Chondrocyte (in vitro differentiated cells): ENCODE results near the gene ARPC1B. TPM values are rescaled to one million over a fixed set of nuclear protein-coding genes. Genes with fewer than 3 reads are reported as not detected.
"Not testable (repeated sequence)": the region's sequence is repeated elsewhere in the genome, so short reads cannot be mapped to it uniquely, and the experiment has no call there.

Source experiments
- DNase-seq: peaks from one replicate; pipeline ENCODE4 v3.0.0; 2021; ENCODE audit warnings: mixed read lengths, low spot score
- H3K27ac Mint-ChIP-seq: one replicate; pipeline ENCODE4 v1.8.0; 2021; ENCODE audit warnings: mild to moderate bottlenecking, moderate library complexity, mixed read lengths; ENCODE audit not compliant: unreplicated experiment
- H3K27me3 Mint-ChIP-seq: 2 replicates; pipeline ENCODE4 v1.8.0; 2021; ENCODE audit warnings: low read depth, mixed read lengths
- H3K36me3 Mint-ChIP-seq: 2 replicates; pipeline ENCODE4 v1.8.0; 2021; ENCODE audit warnings: low read depth, mixed read lengths
- H3K4me1 Mint-ChIP-seq: 2 replicates; pipeline ENCODE4 v1.8.0; 2021; ENCODE audit warnings: low read depth, mild to moderate bottlenecking, mixed read lengths
- H3K4me3 Mint-ChIP-seq: one replicate; pipeline ENCODE4 v1.8.0; 2021; ENCODE audit warnings: mild to moderate bottlenecking, moderate library complexity, mixed read lengths; ENCODE audit not compliant: unreplicated experiment
- H3K9me3 Mint-ChIP-seq: 2 replicates; pipeline ENCODE4 v1.8.0; 2021; ENCODE audit warnings: low read depth, mixed read lengths
- long read RNA-seq: library from polyadenylated mRNA; stranded (forward); transcript quantifications from one replicate; pipeline ENCODE4 v2.0.0, GENCODE V29; 2021
- total RNA-seq: library from RNA; stranded (reverse); gene quantifications from 3 replicates; pipeline ENCODE4 v1.2.1, GENCODE V29; 2021
- TF ChIP-seq, protein P1 (sequence below): fragments of 200-600 bp; sonication (generic); IDR thresholded peaks from 2 replicates; pipeline ENCODE4 v1.5.0; 2021; ENCODE audit warnings: antibody characterized with exemption, mild to moderate bottlenecking, moderate library complexity

ARPC1B gene
- 120 to 134 TPM (median 130 TPM) in 3 replicates for total RNA-seq
- long read RNA-seq, transcript ARPC1B-201 (10 exons, 1,564 nt) = major isoform, 204 of 245 reads
- long read RNA-seq, partial matches to known transcripts = 15 of 245 reads
- long read RNA-seq, other reads (novel, unspliced or antisense) = 13 of 245 reads

DNA sequence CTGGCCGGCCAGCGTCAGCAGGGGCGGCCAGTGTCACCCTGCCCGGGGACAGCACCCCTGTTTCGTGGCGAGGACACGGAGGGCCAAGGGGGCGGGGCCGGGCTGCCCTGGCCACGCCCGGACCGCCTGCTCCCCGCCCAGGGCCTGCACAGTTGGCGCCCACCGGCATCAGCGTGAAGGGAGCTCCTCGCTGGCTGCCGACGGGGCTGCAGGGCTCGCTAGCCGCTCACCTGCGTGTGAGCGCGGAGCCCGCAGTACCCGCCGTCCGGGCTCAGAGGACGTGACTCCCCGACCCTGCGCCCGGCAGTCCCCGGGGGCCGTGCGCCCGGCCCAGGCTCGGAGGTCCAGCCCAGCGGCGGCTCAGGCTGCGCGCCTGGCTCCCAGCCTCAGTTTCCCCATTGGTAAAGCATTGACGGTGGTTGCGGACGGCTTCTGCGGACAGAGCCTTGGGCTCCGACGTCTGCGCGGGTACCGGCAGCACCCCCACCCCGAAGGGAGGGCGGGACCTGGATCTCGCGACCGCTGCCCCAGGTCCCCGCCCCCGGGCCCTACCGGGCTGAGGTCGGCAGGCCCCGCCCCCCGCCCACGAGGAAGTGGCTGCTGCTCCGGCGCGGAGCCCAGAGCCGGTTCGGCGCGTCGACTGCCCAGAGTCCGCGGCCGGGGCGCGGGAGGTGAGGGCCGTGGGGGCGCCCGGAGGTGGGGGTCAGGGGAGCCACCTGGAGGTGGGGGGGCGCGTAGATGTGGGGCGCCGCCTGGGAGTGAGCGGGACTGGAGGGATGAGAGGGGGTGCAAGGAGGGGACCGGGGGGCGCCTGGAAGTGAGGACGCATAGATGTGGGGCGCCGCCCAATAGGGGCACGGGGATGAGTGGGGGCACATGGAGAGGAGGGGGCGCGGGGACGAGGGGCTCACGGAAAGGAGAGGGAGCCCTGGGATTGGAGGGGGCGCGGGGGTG, at the start of gene ARPC1B:
Gene ARPC1B, plus strand, starts transcription at position 620 of the 954 bp plus-strand sequence. CDS start 10,985 bp downstream, outside the sequence.
- H3K9me3 Mint-ChIP-seq = no peaks in the 10 kb centered on the region
- DNase-seq = no peak
- TF ChIP-seq, protein P1, sequence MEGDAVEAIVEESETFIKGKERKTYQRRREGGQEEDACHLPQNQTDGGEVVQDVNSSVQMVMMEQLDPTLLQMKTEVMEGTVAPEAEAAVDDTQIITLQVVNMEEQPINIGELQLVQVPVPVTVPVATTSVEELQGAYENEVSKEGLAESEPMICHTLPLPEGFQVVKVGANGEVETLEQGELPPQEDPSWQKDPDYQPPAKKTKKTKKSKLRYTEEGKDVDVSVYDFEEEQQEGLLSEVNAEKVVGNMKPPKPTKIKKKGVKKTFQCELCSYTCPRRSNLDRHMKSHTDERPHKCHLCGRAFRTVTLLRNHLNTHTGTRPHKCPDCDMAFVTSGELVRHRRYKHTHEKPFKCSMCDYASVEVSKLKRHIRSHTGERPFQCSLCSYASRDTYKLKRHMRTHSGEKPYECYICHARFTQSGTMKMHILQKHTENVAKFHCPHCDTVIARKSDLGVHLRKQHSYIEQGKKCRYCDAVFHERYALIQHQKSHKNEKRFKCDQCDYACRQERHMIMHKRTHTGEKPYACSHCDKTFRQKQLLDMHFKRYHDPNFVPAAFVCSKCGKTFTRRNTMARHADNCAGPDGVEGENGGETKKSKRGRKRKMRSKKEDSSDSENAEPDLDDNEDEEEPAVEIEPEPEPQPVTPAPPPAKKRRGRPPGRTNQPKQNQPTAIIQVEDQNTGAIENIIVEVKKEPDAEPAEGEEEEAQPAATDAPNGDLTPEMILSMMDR = no peak
- peaks cover 4% of the 10 kb centered on the region for H3K36me3 Mint-ChIP-seq
- H3K4me1 Mint-ChIP-seq = peaks cover 36% of the 10 kb centered on the region
- H3K27me3 Mint-ChIP-seq = no peaks in the 10 kb centered on the region
- H3K4me3 Mint-ChIP-seq = peak within 1 kb of the TSS; percentile 68
- H3K27ac Mint-ChIP-seq = peak within 1 kb of the TSS; percentile 81

DNA sequence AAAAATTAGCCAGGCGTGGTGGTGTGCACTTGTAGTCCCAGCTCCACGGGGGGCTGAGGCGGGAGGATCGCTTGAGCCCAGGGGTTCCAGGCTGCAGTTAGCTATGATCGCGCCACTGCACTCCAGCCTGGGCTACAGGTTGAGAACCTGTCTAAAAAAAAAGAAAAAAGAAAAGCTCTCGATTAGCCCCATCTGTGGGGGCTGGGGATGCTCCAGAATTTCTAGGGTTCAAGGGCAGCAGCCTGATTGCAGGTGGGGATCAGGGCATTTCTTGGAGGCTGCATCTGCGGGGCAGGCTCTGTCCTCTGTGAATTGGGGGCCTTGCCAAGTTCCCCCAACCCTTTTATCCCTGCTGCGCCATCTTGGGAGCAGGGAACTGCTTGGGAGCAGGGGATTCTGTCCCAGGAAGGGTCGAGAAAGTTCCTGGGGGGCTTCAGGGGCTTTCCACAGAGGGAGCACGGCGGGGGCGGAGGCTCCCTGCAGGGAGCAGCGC, 49.5 kb upstream of the ARPC1B start:
- H3K4me1 Mint-ChIP-seq = peaks cover 35% of the 10 kb centered on the region
- no peaks in the 10 kb centered on the region for H3K27me3 Mint-ChIP-seq
- H3K4me3 Mint-ChIP-seq = peak overlapping the region; percentile 88
- H3K36me3 Mint-ChIP-seq = no peaks in the 10 kb centered on the region
- no peak for DNase-seq
- TF ChIP-seq, protein P1 = no peak
- H3K27ac Mint-ChIP-seq = no peak overlapping the region
- no peaks in the 10 kb centered on the region for H3K9me3 Mint-ChIP-seq

DNA sequence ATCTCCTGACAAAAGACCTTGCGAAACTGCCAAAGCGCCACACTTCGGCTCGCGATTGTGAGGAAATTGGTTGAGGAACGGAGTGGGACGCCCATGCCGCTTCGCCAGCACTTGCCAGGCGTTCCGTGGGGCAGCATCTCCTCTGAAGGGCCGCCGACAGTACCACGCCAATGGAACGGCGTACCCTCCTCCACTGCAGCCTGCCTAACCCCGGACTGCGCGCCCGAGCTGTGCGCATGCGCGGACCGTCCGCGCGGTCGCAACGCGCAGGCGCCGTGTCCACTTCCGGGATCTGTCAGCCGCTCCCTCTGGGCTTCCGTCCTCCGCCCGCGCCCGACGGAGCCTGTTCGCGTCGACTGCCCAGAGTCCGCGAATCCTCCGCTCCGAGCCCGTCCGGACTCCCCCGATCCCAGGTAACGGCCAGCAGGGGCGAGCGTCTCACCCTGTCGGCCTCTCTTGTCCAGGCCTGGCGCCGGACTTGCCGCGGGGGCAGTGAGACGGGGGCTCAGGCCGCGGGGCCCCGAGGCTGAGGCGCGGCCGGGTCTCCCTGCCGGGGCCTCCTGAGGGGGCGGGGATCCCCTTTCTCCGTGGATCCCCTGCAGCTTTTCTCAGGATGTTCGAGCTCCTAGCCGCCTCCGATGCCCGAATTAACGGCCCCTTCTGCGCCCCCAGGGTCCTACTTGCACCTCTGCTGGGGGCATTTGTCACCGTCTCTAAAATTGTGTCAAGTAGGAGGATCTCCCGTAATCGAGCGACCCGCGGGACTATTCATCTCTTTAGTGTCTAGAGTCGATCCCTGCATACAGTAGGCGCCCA, 48.7 kb upstream of the ARPC1B start, which contains the start of gene ARPC1A:
Gene ARPC1A, plus strand, starts transcription at position 307 of the 816 bp plus-strand sequence. CDS start 7,456 bp downstream, outside the sequence.
- TF ChIP-seq, protein P1 = peak; percentile 67
- peaks cover 43% of the 10 kb centered on the region for H3K4me1 Mint-ChIP-seq
- H3K36me3 Mint-ChIP-seq = no peaks in the 10 kb centered on the region
- no peaks in the 10 kb centered on the region for H3K27me3 Mint-ChIP-seq
- no peaks in the 10 kb centered on the region for H3K9me3 Mint-ChIP-seq
- H3K4me3 Mint-ChIP-seq = peak within 1 kb of the TSS; percentile 88
- peak; percentile 95 for DNase-seq
- H3K27ac Mint-ChIP-seq = peak within 1 kb of the TSS; percentile 88

DNA sequence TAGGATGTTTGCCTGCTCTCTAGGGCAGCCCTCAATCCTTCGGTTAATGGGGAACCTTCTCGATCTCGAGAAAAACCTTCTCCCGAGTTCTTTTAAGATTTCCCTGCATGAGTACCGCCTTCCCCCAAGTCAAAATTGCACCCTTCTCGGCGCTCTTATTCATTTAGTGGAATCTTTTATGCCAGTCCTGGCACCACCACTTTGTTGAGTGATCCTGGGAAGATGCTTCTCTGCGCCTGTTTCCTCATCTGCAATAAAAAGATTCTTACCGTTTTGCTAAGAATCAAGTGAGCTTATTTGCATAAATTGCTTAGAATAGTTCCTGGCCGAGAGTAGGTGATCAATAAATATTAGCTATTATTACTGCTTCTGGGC, 48.1 kb upstream of the ARPC1B start:
- H3K27me3 Mint-ChIP-seq = no peaks in the 10 kb centered on the region
- H3K36me3 Mint-ChIP-seq = no peaks in the 10 kb centered on the region
- TF ChIP-seq, protein P1 = no peak

DNA sequence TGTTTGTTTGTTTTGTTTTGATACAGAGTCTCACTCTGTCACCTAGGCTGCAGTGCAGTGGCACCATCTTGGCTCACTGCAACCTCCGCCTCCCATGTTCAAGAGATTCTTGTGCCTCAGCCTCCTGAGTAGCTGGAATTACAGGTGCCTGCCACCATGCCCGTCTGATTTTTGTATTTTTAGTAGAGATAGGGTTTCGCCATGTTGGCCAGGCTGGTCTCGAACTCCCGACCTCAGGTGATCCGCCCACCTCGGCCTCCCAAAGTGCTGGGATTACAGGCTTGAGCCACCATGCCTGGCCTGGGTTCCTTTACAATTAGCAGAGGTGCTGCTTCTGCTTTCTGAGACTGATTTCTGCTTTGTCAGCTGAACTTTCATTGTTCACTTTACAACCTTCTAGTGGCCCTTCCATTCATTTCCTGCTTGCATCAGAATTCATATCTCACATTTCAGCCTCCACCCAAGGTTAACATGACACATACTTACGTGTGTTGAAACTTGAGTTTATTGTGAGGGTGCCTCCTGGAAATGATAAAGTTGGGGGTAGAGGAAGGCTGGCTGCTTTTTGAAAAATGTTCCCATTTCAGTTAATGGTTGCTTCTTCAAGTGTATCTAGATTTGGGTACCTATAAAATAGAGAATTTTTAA, 44.1 kb upstream of the ARPC1B start:
- peaks cover 55% of the 10 kb centered on the region for H3K4me1 Mint-ChIP-seq
- H3K4me3 Mint-ChIP-seq = peak overlapping the region; percentile 31
- not testable (repeated sequence) for DNase-seq, H3K27me3 Mint-ChIP-seq, H3K9me3 Mint-ChIP-seq, H3K36me3 Mint-ChIP-seq
- peak overlapping the region; percentile 92 for H3K27ac Mint-ChIP-seq

More for the DNA sequence above, 48.1 kb upstream of the ARPC1B start:
- Mint-ChIP-seq H3K27ac (peak overlapping the region; percentile 88), H3K9me3 (no peaks in the 10 kb centered on the region), H3K4me1 (peaks cover 49% of the 10 kb centered on the region), H3K4me3 (peak overlapping the region; percentile 88)
- no peak for DNase-seq
